Upper lobe of left lung (tissue), 6 donors: ENCODE data around the gene MTMR1. TPM values are rescaled to one million over a fixed set of nuclear protein-coding genes. Genes with fewer than 3 reads are reported as not detected.

Experiments used
- ATAC-seq, 2 donors: fragments of 200-7000 bp; cut with Tn5 transposase; one replicate each; pipeline ENCODE4 v1.9.1; 2022; ENCODE audit warnings: mild to moderate bottlenecking in 2 of 2, moderate library complexity in 2 of 2; ENCODE audit not compliant: low FRiP score in 2 of 2
- DNase-seq, 2 donors: peaks; one replicate each; pipeline ENCODE4 v3.0.0-alpha.2; 2019 to 2020
- H3K27ac ChIP-seq, 4 donors: fragments of 200-600 bp; sonication (generic); one replicate each; pipeline ENCODE4 v1.5.1; 2016 to 2019
- H3K27me3 ChIP-seq, 4 donors: fragments of 200-600 bp; sonication (generic); one replicate each; pipeline ENCODE4 v1.5.1; 2017 to 2019
- H3K36me3 ChIP-seq, 4 donors: fragments of 200-600 bp; sonication (generic); one replicate each; pipeline ENCODE4 v1.5.1; 2016 to 2019
- H3K4me1 ChIP-seq, 4 donors: fragments of 200-600 bp; sonication (generic); one replicate each; pipeline ENCODE4 v1.5.1; 2018 to 2019
- H3K4me3 ChIP-seq, 4 donors: fragments of 200-600 bp; sonication (generic); one replicate each; pipeline ENCODE4 v1.5.1; 2017 to 2019; ENCODE audit warnings: mild to moderate bottlenecking in 2 of 4, moderate library complexity in 1 of 4
- H3K9me3 ChIP-seq, 4 donors: fragments of 200-600 bp; sonication (generic); one replicate each; pipeline ENCODE4 v1.5.1; 2018 to 2019
- CTCF ChIP-seq, 6 experiments: fragments of 450-650 bp in 4 of 6; fragments of 200-600 bp in 2 of 6; sonication (generic) in 2 of 6; IDR thresholded peaks; one replicate each; pipeline ENCODE4 v1.5.1; 2016 to 2019; ENCODE audit warnings: antibody characterized with exemption in 6 of 6
- EP300 ChIP-seq, 4 donors: sonication (generic); formaldehyde crosslinking; IDR thresholded peaks; one replicate each; pipeline ENCODE4 v1.5.1; 2017; ENCODE audit warnings: antibody characterized with exemption in 4 of 4, control low read depth in 2 of 4
- POLR2A ChIP-seq, 4 donors: fragments of 450-650 bp; IDR thresholded peaks; one replicate each; pipeline ENCODE4 v1.5.1; 2016 to 2017; ENCODE audit warnings: antibody characterized with exemption in 4 of 4, mild to moderate bottlenecking in 2 of 4
- POLR2AphosphoS5 ChIP-seq, 2 donors: sonication (generic); formaldehyde crosslinking; IDR thresholded peaks; one replicate each; pipeline ENCODE4 v1.5.1; 2017; ENCODE audit warnings: antibody characterized with exemption in 2 of 2
- WGBS, 2 donors: methylation state at CpG; one replicate each; pipeline ENCODE4 v1.1.5; 2017 to 2018; 5-methylcytosine and 5-hydroxymethylcytosine counted together
- total RNA-seq, 6 donors: library from RNA; depleted of rRNA in 4 of 6; stranded (reverse); fragments of >200 nt in 4 of 6; gene quantifications; one replicate each; pipeline versions ENCODE4 v1.1.0 to v1.2.1, GENCODE V29; 2016 to 2021
- donor health status: DM: no; HTN: no; CAD: no; lungs with moderate emphysema.
- donor health status: DM: no; HTN: yes; CAD: no; lungs with severe emphysema.

Gene MTMR1
- total RNA-seq, 6 donors from 2014 or later = 10.9 to 24.6 (median 20.8) TPM

DNA sequence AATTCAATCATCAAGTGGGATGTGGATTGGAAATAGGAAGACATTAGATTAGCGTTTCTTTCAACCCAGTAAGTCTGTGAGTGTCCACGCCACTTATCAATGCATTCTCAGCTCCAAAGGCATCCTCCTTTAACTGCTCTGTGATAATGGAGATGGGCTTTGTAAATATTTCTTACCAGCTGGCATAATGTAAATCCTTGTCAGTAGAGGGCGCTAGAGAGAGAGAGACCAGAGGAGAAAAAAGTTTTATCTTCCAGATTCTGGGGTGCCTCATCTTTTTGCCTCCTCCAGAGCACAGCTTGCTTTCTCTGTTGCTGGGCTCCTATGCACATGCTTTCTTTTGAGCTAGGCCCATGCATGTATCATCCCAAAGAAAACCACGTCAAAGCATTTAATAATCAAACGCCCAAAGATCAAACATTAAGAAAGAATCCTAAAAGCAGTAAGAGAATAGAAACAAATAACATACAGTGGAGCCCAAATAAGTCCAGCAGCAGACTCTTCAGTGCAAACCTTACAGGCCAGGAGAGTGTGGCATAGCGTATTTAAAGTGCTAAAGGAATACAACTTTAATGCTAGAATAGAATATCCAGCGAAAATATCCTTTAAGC lies 9.6 kb upstream of the MTMR1 start:
- H3K27me3 ChIP-seq = no peaks in the 10 kb centered on the region
- peak in 1 of 2 donors; percentile 53 for ATAC-seq
- H3K4me3 ChIP-seq = no peak overlapping the region
- 36 to 60% methylated on average over 7 of the region's 7 CpGs for WGBS, 2 donors
- no peaks in the 10 kb centered on the region for H3K9me3 ChIP-seq
- no peaks in the 10 kb centered on the region for H3K4me1 ChIP-seq
- TF ChIP-seq POLR2A (IDR thresholded peaks at IDR 0.05) = no peak
- peak in 5 of 6 experiments; percentile 37 to 51 (median 49) for TF ChIP-seq CTCF (IDR thresholded peaks at IDR 0.05)
- H3K36me3 ChIP-seq = no peaks in the 10 kb centered on the region
- H3K27ac ChIP-seq = no peak overlapping the region
- no peak for DNase-seq

- no peaks in the 10 kb centered on the region for H3K9me3 ChIP-seq
- peaks cover 0 to 2% (median 1%) of the 10 kb centered on the region in 4 donors for H3K4me1 ChIP-seq
- ATAC-seq = no peak
- 59 to 79% methylated on average over 3 to 5 of the region's 5 CpGs for WGBS, 2 donors
- no peak overlapping the region for H3K4me3 ChIP-seq
- no peak for DNase-seq
- H3K27ac ChIP-seq = no peak overlapping the region
- no peaks in the 10 kb centered on the region for H3K27me3 ChIP-seq
- TF ChIP-seq CTCF (IDR thresholded peaks at IDR 0.05) (no peak), EP300 (IDR thresholded peaks at IDR 0.05) (no peak), POLR2A (IDR thresholded peaks at IDR 0.05) (no peak), POLR2AphosphoS5 (IDR thresholded peaks at IDR 0.05) (no peak)
- no peaks in the 10 kb centered on the region for H3K36me3 ChIP-seq
Measured at GRCh38 chrX:150688911-150689451, 4.2 kb upstream of the MTMR1 start.

DNA sequence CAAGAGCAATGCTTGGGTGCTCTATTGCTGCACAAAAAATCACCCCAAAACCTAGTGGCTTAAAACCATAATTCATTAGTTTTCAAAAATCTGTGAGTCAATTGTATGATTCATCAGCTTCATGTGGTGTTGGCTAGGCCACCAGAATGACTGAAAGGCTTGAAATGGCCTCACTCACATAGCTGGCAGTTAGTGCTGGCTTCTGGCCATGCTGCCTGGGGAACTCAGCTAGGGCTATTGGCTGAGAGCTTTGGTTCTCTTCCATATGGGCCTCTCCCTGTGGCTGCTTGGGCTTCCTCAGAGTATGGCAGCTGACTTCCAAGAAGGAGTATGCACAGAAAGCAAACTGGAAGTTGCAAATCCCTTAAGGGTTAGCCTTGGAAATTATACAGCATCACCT lies 3.1 kb upstream of the MTMR1 start:
- ATAC-seq = no peak
- H3K36me3 ChIP-seq = no peaks in the 10 kb centered on the region
- no peaks in the 10 kb centered on the region for H3K9me3 ChIP-seq
- no peak for DNase-seq
- H3K27ac ChIP-seq = no peak overlapping the region
- no peaks in the 10 kb centered on the region for H3K27me3 ChIP-seq
- peaks cover 0 to 9% (median 1%) of the 10 kb centered on the region in 4 donors for H3K4me1 ChIP-seq
- H3K4me3 ChIP-seq = no peak overlapping the region
- TF ChIP-seq CTCF (IDR thresholded peaks at IDR 0.05) (no peak), POLR2AphosphoS5 (IDR thresholded peaks at IDR 0.05) (no peak), EP300 (IDR thresholded peaks at IDR 0.05) (no peak)

- WGBS, 2 donors = 56 to 67% methylated on average over 5 of the region's 5 CpGs
- TF ChIP-seq CTCF (IDR thresholded peaks at IDR 0.05) = no peak
- no peak for TF ChIP-seq EP300 (IDR thresholded peaks at IDR 0.05)
- no peak for TF ChIP-seq POLR2A (IDR thresholded peaks at IDR 0.05)
- no peak for TF ChIP-seq POLR2AphosphoS5 (IDR thresholded peaks at IDR 0.05)
- Histone ChIP-seq H3K27ac (peak overlapping the region in 3 of 4 donors; percentile 84 to 87 (median 86)), H3K4me3 (peak overlapping the region in 3 of 4 donors; percentile 56 to 62 (median 62)), H3K27me3 (no peaks in the 10 kb centered on the region), H3K9me3 (no peaks in the 10 kb centered on the region), H3K4me1 (peaks cover 0 to 10% (median 3%) of the 10 kb centered on the region in 4 donors), H3K36me3 (no peaks in the 10 kb centered on the region)
- DNase-seq = no peak
- ATAC-seq = no peak
Measured at GRCh38 chrX:150692296-150692695, 900 bp upstream of the MTMR1 start.
